HG03159 (cell line): ENCODE results near the gene RBM22.
"Not testable (repeated sequence)": the region's sequence is repeated elsewhere in the genome, so short reads cannot be mapped to it uniquely, and the experiment has no call there.

Experiments
- ATAC-seq: cut with Tn5 transposase; IDR thresholded peaks from one replicate; pipeline ENCODE4 v1.9.1; 2021; ENCODE audit warnings: mild to moderate bottlenecking, moderate library complexity; ENCODE audit not compliant: unreplicated experiment

The RBM22 gene

DNA sequence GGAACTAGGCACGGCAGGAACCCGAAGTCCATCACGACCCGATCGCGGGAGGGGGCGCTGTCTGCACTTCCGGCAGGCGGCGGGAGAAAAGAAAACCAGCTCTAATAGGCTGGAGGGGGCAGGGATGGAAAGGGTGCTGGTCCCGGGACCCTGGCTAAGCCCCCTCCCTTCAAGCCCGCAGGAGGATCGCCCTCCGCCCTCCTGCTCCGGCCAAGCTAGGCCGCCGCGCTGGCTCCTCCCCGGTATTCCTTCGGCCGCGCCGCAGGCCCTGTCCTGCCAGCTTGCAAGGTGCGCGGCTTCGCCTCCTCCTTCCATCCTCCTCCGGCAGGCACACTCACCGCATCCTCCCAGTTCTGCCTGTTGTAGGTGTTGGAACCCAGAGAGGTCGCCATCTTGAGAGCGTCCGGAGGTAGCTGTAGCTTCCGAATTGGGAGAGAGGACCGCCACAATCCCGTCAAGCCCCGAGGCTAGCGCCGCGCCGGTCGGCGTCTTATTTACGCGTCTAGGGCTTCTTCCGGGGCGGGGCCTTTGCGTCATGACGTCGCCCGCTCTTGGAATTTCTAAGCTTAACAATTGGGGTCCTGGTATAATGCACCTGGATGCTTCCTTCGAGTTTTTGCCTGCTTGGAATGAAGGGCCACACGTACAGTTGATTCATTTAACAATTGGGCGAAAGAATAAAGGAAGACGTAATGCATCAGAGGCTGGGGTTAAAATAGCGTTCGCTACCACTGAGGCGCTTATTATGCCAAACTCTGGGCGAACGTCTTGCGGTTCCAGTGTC, at the start of gene RBM22:
Gene RBM22 (minus strand): TSS at position 469 of the 784 bp plus-strand sequence. CDS start 77 bp downstream, at position 392.
- peak; percentile 96 for ATAC-seq

DNA sequence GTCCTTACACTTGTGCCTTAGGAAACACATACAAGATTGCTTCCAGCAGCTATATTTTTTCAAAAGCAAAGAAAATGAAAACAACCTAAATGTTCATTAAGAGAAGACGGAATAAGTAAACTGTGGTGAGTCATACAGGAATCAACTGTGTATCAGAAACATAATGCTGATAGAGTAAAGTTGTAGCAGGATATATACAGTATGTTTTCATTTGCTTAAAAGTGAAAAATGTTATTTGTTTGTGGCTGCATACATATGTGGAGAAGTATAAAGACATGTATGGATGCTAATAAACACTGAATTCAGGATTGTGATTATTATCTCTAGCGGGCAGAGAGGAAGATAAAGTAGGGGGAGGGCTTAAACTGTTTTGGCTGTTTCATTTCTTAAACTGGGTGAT, 49.6 kb upstream of the RBM22 start:
- no peak for ATAC-seq

DNA sequence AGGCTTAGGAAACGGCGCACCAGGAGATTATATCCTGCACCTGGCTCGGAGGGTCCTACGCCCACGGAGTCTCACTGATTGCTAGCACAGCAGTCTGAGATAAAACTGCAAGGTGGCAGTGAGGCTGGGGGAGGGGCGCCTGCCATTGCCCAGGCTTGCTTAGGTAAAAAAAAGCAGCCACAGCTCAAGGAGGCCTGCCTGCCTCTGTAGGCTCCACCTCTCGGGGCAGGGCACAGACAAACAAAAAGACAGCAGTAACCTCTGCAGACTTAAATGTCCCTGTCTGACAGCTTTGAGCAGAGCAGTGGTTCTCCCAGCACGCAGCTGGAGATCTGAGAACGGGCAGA, 42.3 kb upstream of the RBM22 start:
- ATAC-seq: not testable (repeated sequence)

DNA sequence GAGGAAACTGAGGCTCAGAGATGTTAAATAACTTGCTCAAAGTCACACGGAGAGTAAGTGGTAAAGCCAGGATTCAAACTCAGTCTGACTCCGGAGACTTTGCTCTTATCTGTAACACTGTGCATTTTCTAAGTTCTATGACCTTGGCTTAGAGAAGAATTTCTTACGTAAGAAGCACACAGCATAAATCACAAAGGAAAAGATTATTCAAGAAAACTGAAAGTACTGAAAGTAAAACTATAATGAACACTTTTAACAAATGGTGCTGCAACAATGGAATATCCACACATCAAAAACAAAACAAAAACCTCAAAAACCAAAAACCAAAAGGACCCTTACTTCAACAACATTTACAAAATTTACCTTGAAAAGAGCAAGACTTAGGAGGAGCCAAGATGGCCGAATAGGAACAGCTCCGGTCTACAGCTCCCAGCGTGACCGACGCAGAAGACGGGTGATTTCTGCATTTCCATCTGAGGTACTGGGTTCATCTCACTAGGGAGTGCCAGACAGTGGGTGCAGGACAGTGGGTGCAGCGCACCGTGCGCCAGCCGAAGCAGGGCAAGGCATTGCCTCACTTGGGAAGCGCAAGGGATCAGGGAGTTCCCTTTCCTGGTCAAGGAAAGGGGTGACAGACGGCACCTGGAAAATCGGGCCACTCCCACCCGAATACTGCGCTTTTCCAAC, 41.7 kb upstream of the RBM22 start:
- ATAC-seq: not testable (repeated sequence)

DNA sequence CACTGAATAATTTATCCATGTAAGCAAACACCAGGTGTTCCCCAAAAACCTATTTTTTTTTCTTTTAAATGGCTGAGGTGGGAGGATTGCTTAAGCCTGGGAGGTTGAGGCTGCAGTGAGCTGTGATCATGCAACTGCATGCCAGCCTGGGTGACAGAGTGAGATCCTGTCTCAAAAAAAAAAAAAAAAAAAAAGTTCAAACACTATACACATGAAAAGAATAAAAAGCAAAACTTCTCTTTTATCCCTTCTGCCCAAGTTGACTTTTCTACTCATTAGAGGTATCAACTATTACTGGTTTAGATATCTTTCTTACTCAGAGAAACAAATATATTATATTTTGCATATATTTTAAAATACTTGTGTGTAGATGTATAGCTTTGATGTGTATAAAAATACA, 40.1 kb upstream of the RBM22 start:
- ATAC-seq: no peak

DNA sequence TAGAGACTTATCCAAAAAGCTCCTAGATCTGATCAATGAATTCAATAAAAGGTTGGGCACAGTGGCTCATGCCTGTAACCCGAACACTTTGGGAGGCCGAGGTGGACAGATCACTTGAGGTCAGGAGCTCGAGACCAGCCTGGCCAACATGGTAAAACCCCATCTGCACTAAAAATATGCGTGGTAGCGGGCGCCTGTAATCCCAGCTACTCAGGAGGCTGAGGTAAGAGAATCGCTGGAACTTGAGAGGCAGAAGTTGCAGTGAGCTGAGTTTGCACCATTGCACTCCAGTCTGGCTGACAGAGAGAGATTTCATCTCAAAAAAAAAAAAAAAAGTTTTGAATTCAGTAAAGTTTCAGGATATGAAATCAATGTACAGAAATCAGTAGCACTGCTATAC, 38.0 kb upstream of the RBM22 start:
- ATAC-seq: no peak

DNA sequence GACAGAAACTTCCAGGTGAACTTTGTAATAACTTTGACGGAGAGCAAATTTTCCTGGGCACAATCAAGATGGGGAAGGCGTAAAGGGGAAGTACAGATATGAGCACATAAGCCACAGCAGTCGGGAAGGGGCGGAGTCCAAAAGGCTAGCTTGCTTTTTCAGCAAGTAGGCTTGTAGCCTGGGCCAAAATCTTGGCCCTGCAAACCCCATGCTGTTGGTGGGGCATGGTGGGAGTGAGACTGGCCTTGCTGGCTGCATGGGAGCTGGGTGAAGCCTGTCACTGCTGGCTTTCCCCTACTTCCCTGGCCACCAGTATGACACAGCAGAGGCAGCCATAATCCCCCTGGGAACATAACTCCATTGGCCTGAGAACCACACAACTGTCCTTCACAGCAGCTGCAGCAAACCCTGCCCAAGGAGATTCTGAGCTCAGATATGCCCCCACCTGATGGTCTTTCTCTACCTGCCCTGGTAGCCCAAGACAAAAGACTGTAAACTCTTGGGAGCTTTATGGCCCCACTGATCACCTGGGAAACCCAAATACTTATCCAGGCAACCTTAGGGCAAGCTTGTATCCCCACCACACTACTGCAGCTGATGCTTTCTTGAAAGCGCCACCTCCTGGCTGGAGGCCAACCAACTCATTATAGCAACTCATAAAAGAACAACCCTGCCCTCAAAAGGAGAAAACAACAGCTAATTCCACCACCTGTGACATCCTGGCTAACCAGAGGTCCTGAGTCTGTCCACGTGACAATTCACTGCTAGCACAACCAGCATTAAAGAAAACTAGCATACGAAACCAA, 33.9 kb upstream of the RBM22 start:
- no peak for ATAC-seq

DNA sequence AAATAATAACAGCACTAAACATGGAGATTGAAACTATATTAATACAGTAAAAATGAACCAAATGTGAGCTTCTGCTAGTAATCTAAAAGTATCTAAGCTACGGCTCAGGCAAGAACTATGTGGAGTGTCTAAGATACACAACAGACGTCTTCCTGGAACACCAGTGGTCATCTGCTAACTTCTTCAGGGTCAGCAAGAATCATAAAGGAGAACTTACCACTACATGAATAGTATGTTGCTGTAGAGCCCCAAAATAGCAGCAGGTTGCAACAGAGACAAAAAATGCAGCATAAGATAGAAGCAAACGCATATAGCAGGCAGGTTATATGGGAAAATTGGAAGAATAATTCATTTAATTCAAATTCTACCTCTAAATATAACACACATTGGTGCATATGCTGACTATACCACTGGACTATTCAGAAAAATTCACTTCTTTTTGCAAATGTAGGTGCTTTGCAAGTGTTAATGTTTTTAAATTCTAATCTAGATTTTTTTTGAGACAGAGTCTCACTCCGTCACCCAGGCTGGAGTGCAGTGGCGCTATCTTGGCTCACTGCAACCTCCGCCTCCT, 30.9 kb upstream of the RBM22 start:
- ATAC-seq: no peak

DNA sequence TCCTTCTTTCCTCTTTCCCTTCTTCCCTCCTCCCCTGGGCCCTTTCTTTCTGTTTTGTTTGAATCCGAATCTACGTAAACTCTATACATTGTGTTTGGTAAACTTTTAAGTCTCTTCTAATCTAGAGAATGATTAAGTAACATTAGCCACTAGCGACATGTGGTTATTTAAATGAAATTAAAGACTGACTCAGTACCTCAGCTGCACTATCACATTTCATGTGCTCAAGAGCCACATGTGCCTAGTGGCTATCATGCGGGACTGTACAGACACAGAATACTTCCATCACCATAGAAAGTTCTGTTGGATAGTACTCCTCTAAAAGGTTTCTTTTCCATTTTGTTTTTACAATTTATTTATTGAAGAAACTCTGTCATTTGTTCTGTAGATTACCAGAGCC, 29.0 kb upstream of the RBM22 start:
- ATAC-seq: no peak

DNA sequence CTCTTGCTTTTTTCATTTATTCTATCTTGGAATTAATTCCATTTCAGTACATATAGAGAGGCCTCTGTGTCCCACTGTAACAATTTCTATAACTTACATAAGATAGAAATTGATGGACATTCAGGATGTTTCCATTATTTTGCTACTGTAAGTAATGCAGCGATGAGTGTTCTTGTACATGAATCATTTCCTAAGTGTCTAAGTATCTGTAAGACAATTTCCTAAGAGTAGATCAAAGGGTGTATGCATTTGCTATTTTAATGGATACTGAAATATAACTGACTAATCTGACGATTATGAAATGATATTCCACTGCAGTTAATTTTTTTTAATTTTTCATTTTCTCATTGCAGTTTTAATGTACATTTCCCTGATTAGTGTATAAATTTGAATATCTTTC, 23.0 kb upstream of the RBM22 start:
- no peak for ATAC-seq

DNA sequence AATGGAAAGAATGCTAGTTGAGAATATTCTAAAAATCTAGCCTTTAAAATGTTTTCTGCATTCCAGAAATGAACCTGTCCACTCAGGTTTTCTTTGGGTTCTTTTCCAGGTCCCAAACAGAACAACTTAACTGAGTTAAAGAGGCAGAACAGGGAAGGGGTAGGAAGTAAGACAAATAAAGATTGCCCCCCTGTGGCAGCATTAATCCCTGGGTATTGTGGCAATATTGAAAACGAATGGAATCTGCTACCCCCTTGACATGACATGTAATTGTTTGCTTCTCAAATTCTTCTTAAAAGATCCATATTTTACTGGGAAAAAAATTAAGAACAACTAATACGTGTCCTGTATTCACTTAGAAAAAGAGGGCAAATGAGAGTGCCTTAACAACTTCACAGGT, 9.3 kb upstream of the RBM22 start:
- no peak for ATAC-seq

DNA sequence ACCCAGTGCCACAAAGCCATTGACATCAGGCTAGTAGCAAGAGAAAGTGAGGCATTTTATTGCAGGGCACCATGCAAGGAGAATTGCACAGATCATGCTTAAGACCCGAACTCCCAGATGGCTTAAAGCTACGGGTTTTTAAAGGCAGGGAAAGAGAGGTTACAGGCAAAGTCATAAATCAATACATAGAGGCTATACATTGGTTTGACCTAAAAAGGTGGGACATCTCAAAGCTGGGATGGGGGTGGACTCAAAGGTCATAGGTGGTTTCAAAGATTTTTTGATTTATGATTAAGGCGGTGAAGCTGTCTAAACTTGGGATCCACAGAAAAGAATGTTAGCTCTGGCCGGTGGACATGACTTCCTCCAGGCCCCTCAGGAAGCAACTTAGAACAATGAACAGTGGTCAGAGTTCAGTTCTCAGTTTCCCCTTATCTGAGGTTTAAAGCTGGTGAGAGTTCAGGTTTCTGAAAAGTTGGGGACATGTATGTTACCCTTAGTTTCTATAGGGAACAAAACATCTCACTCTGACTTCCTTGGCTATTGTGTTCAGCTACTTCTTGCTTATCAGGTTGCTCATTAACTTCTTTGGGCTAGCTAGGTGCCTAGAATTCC, 6.0 kb upstream of the RBM22 start:
- ATAC-seq: no peak

DNA sequence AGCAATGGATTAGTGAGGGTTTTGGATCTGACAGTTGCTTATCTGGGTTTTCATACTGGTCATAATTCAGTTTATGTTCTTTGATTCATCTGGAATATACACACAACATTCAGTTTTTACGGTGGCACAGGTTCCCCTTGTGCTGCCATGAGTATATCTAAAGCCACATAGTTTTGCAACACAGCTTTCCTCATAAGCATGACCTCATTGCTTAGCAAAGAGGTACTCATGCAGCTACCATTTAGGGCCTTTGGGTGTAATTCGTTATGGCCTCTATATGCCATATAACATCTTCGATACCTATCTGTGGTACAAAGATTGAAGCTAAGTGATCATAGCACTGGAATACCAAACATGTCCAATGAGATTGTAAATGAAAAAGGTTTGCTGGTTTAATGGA, 2.9 kb upstream of the RBM22 start:
- ATAC-seq: no peak

DNA sequence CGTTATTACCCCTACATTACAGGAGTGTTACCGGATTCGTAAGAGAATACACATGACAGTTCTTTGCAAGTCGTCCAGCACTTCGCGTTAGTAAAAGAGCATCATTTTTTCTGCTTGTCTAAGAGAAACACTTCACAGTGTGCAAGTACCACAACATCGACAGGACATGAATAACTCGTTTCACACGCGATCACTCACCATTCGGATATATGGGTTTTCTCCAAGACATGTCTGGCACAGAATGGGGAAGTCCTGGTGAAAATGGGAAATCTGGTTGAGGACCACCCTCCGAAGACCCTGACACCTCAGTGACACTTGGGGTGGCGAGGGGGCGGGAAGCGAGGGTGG, 642 bp downstream of the RBM22 start:
- peak; percentile 20 for ATAC-seq

DNA sequence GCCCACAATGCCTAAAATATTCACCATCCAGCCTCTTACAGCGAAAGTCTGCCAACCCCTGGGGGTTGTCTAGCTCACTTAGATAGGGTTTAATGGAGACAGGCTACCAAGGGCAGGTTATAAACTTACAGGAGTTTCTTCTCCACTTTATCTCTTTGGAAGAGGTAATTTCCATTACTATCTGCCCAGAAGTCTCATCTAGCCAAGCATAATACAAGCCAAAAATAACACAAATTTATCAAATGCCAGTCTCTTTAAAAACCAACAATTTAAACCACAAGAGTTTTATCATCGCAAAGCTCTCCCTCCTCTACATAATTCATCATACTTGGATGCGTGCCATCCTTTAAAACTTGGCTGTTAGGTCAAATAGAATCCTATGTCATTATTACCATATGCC, 6.2 kb downstream of the RBM22 start:
- no peak for ATAC-seq

DNA sequence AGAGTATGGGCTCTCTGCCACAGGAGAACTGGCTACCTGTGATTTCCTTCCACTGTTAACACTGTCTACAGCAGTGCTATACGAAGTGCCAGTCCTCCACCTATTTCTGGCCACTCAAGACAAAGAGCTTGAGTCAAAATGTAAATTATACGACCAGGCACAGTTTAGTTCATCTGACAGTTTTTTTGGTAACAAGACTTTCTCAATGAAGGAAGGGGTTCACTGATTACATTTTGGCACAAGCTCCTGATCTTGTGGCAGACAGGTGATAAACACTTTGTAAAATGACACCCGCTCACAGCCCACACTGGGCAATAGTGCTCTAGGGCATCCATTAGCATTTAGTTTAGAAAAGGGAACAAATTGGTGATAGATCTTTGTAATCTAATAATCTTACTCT, 8.6 kb downstream of the RBM22 start:
- no peak for ATAC-seq

DNA sequence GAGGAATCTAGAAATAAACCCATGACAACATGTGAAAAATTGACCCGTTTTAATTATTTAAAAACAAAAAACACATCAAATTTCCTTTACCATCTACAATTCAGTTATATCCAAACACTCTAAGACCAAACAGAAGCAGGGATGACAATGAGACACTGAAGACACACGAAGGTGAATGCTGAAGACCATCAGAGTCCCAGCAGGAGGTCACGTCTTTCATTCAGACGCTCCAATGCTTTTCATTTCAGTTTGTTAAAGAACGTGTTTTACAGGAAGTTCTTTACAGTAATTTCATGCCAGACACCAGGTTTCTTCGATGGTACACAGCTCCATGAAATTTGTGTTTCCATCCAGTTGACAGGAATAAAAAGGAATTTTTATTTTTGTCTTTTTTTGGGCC, 10.1 kb downstream of the RBM22 start:
- ATAC-seq: no peak

DNA sequence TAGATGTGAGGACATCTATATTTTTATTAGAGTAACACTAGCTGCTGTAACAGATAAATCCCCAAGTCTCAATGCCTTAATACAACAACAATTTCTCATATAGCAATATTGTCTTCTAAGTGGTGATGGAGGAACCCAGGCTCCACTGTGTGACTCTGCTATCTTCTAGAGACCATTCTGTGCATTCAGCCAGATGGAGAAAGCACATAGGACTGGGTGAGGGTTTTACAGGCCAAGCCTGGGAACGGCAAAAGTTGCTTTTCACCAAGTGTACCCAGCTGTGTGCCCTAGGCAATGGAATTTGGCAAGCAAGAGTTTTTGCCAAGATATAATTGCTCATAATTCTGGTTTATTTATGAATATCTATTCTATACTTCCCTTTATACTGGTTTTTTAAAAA, 11.7 kb downstream of the RBM22 start:
- no peak for ATAC-seq

DNA sequence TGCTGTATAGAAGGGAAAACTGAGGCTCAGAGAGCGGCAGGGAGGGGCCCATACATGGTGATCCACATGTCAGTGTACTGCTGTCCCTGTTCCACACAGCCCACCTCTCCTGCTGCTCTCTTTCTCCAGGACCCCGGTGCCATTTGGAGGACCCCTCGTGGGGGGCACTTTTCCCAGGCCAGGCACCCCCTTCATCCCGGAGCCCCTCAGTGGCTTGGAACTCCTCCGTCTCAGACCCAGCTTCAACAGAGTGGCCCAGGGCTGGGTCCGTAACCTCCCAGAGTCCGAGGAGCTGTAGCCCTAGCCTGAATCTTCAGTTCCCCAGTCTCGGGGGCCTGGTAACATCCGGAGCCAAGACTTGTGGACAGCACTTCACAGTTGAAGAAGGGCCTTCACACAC, 24.3 kb downstream of the RBM22 start:
- ATAC-seq: no peak

DNA sequence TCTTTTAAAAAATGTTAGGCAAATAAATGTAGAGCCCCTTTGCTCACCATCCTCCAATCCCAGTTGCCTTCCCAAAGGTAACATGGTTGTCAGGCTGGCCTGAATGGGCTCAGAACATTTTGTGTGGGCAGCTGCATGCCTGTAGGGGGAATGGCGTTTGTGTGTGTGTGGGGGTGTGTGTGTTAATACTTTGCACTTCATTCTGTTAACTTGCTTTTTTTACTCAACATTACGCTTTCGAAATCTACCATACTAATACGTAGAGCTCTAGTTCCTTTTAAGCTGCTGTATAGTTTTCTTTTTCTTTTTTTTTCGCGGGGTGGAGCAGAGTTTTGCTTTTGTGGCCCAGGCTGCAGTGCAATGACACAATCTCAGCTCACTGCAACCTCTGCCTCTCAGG, 25.8 kb downstream of the RBM22 start:
- no peak for ATAC-seq

DNA sequence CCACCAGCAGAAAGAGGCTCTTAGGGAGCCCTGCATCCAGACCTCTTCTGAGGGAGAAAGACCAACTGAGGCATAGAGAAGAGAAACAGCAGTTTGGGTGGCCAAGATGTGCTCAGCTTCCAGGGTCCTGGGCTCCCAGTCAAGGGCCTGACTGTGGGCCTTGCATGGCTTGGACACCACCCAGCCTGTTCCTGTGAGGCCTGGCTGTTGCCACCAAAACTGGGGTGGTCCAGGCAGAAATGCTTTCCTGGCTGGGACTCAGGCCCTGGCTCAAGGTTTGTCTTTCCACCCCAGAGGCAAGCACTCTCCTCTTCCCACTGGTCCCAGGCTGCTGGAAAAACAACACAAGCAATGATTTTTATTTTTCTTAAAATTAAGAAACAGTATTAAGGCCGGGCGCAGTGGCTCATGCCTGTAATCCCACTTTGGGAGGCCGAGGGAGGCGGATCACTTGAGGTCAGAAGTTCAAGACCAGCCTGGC, 26.5 kb downstream of the RBM22 start:
- ATAC-seq: no peak
